Right lobe of liver (tissue), 4 donors: Measurements from ENCODE around the gene RBM33.

Experiments used
- CTCF ChIP-seq, 4 donors: fragments of 200-600 bp in 3 of 4; fragments of 450-650 bp in 1 of 4; IDR thresholded peaks; one replicate each; pipeline versions ENCODE4 v1.5.1 to v1.8.0; 2016 to 2022; ENCODE audit warnings: antibody characterized with exemption in 4 of 4, mild to moderate bottlenecking in 2 of 4
- POLR2A ChIP-seq: fragments of 450-650 bp; IDR thresholded peaks from one replicate; pipeline ENCODE4 v1.6.1; 2017; ENCODE audit warnings: antibody characterized with exemption, mild to moderate bottlenecking
- donor health status: DM: no; HTN: no; CAD: no.
- donor health status: DM: no; HTN: no; CAD: no.
- donor health status: DM: no; HTN: yes; CAD: no.

- no peak for TF ChIP-seq POLR2A
- TF ChIP-seq CTCF (IDR thresholded peaks at IDR 0.05) = no peak
Measured at GRCh38 chr7:155620497-155620896, 24.0 kb upstream of the RBM33 start.
